ENCODE measurements around the gene RIIAD1. TPM values are rescaled to one million over a fixed set of nuclear protein-coding genes. Genes with fewer than 3 reads are reported as not detected.
A peak's percentile ranks its signal among the peaks of the same experiment; 100 is the strongest.

Gene RIIAD1
- total RNA-seq, 1 experiment from 2014 or later: not detected

- Histone ChIP-seq H3K27me3 (ENCODE audit: low read length) (peaks cover 3% of the 10 kb centered on the region; the same call in 1 of the 2 replicates), H3K4me3 (ENCODE audit: low read length) (no peak overlapping the region), H4K20me1 (ENCODE audit: low read length) (no peaks in the 10 kb centered on the region), H3F3A (ENCODE audit: low read length, unreplicated experiment) (no peaks in the 10 kb centered on the region), H3K9me3 (ENCODE audit: low read length) (no peaks in the 10 kb centered on the region), H3K9ac (ENCODE audit: low read length) (no peak overlapping the region), H2AFZ (ENCODE audit: low read length) (no peak overlapping the region), H3K36me3 (ENCODE audit: low read depth, low read length) (no peaks in the 10 kb centered on the region), H3K9me2 (replicated peaks; ENCODE audit: low read length) (no peaks in the 10 kb centered on the region), H3K4me2 (ENCODE audit: low read length) (no peak overlapping the region), H3K27ac (ENCODE audit: low read length) (no peak overlapping the region), H3K4me1 (ENCODE audit: insufficient read depth, low read length) (no peaks in the 10 kb centered on the region), H3K79me2 (ENCODE audit: low read length) (no peaks in the 10 kb centered on the region)
- no TSS peak for BruUV-seq (replicated peaks)
- TF ChIP-seq EZH2 (IDR thresholded peaks at IDR 0.05; ENCODE audit: low read length, unreplicated experiment): no peak
- TF ChIP-seq CTCF (conservative IDR thresholded peaks at IDR 0.05; ENCODE audit: low read depth, low read length): peak; percentile 33; the same call in 1 of the 2 replicates
- ChIA-PET CTCF (interaction anchor here (0.7 kb wide), 1 partner anchor 115 kb away, joined by 3 read pairs; no protein-coding TSS in a partner anchor), POLR2A (ENCODE audit: unreplicated experiment) (no interaction called here)
- intact Hi-C loops (cut with micrococcal nuclease): no loop called here
- no peak for ATAC-seq
- DNase-seq: no peak
These were observed 5.5 kb upstream of the RIIAD1 start for GRCh38 chr1:151715726-151716404.

GRCh38 chr1:151716405-151716762 lies 4.9 kb upstream of the RIIAD1 start:
- intact Hi-C loops (cut with micrococcal nuclease): no loop called here
- H3K36me3 ChIP-seq (ENCODE audit: low read depth, low read length): no peaks in the 10 kb centered on the region
- TF ChIP-seq EZH2phosphoT487 (IDR thresholded peaks at IDR 0.05; ENCODE audit: borderline replicate concordance, low read length): no peak
- no peak for TF ChIP-seq CTCF (conservative IDR thresholded peaks at IDR 0.05; ENCODE audit: low read depth, low read length)
- no peak for TF ChIP-seq EZH2 (IDR thresholded peaks at IDR 0.05; ENCODE audit: low read length, unreplicated experiment)
- H3K9me2 ChIP-seq (replicated peaks; ENCODE audit: low read length): no peaks in the 10 kb centered on the region
- POLR2A ChIA-PET (ENCODE audit: unreplicated experiment): no interaction called here
- no peak overlapping the region for H2AFZ ChIP-seq (ENCODE audit: low read length)
- ATAC-seq (no peak), DNase-seq (no peak)
- H3K4me2 ChIP-seq (ENCODE audit: low read length): no peak overlapping the region
- no peak overlapping the region for H3K4me3 ChIP-seq (ENCODE audit: low read length)
- no TSS peak for BruUV-seq (replicated peaks)
- no peak overlapping the region for H3K27ac ChIP-seq (ENCODE audit: low read length)
- CTCF ChIA-PET: no interaction called here
- H3K27me3 ChIP-seq (ENCODE audit: low read length): peaks cover 3% of the 10 kb centered on the region; the same call in 1 of the 2 replicates
- H3K79me2 ChIP-seq (ENCODE audit: low read length): no peaks in the 10 kb centered on the region
- no peaks in the 10 kb centered on the region for H3K4me1 ChIP-seq (ENCODE audit: insufficient read depth, low read length)
- H3F3A ChIP-seq (ENCODE audit: low read length, unreplicated experiment): no peaks in the 10 kb centered on the region
- no peaks in the 10 kb centered on the region for H4K20me1 ChIP-seq (ENCODE audit: low read length)
- no peaks in the 10 kb centered on the region for H3K9me3 ChIP-seq (ENCODE audit: low read length)
- H3K9ac ChIP-seq (ENCODE audit: low read length): no peak overlapping the region

- Histone ChIP-seq H4K20me1 (ENCODE audit: low read length) (no peaks in the 10 kb centered on the region), H2AFZ (ENCODE audit: low read length) (no peak within 1 kb of the TSS), H3K4me3 (ENCODE audit: low read length) (no peak within 1 kb of the TSS), H3K4me2 (ENCODE audit: low read length) (no peak within 1 kb of the TSS), H3K9me3 (ENCODE audit: low read length) (no peaks in the 10 kb centered on the region), H3K9ac (ENCODE audit: low read length) (no peak within 1 kb of the TSS), H3K27ac (ENCODE audit: low read length) (no peak within 1 kb of the TSS), H3F3A (ENCODE audit: low read length, unreplicated experiment) (no peaks in the 10 kb centered on the region), H3K79me2 (ENCODE audit: low read length) (no peaks in the 10 kb centered on the region), H3K9me2 (replicated peaks; ENCODE audit: low read length) (no peaks in the 10 kb centered on the region), H3K4me1 (ENCODE audit: insufficient read depth, low read length) (no peaks in the 10 kb centered on the region), H3K36me3 (ENCODE audit: low read depth, low read length) (no peaks in the 10 kb centered on the region), H3K27me3 (ENCODE audit: low read length) (peaks cover 3% of the 10 kb centered on the region; the same call in 1 of the 2 replicates)
- DNase-seq (no peak), ATAC-seq (no peak)
- TF ChIP-seq CTCF (conservative IDR thresholded peaks at IDR 0.05; ENCODE audit: low read depth, low read length) (no peak), EZH2 (IDR thresholded peaks at IDR 0.05; ENCODE audit: low read length, unreplicated experiment) (no peak), EZH2phosphoT487 (IDR thresholded peaks at IDR 0.05; ENCODE audit: borderline replicate concordance, low read length) (no peak)
- no TSS peak for BruUV-seq (replicated peaks)
- CTCF ChIA-PET: no interaction called here
- intact Hi-C loops (cut with micrococcal nuclease): no loop called here
- POLR2A ChIA-PET (ENCODE audit: unreplicated experiment): no interaction called here
These were observed 4.3 kb upstream of the RIIAD1 start, which contains the start of gene CELF3 for GRCh38 chr1:151716771-151717631. Gene CELF3, minus strand, starts transcription at chr1:151716803. Its CDS starts 783 bp downstream, at chr1:151716020.

Measured in PC-3 (cell line).